GM12874 (cell line): ENCODE results near the gene TBC1D24.

Experiments used
- TF ChIP-seq, protein P1 (sequence below): IDR thresholded peaks from 2 replicates; pipeline ENCODE4 v1.5.1; 2011; ENCODE audit warnings: low read depth, mild to moderate bottlenecking, control low read depth, low read length, moderate library complexity; ENCODE audit not compliant: insufficient read depth

TBC1D24 gene

DNA sequence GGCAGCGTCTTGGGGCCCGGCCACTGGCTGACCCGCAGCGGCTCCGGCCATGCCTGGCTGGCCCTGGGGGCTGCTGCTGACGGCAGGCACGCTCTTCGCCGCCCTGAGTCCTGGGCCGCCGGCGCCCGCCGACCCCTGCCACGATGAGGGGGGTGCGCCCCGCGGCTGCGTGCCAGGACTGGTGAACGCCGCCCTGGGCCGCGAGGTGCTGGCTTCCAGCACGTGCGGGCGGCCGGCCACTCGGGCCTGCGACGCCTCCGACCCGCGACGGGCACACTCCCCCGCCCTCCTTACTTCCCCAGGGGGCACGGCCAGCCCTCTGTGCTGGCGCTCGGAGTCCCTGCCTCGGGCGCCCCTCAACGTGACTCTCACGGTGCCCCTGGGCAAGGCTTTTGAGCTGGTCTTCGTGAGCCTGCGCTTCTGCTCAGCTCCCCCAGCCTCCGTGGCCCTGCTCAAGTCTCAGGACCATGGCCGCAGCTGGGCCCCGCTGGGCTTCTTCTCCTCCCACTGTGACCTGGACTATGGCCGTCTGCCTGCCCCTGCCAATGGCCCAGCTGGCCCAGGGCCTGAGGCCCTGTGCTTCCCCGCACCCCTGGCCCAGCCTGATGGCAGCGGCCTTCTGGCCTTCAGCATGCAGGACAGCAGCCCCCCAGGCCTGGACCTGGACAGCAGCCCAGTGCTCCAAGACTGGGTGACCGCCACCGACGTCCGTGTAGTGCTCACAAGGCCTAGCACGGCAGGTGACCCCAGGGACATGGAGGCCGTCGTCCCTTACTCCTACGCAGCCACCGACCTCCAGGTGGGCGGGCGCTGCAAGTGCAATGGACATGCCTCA, 3.1 kb upstream of the TBC1D24 start:
- TF ChIP-seq, protein P1, sequence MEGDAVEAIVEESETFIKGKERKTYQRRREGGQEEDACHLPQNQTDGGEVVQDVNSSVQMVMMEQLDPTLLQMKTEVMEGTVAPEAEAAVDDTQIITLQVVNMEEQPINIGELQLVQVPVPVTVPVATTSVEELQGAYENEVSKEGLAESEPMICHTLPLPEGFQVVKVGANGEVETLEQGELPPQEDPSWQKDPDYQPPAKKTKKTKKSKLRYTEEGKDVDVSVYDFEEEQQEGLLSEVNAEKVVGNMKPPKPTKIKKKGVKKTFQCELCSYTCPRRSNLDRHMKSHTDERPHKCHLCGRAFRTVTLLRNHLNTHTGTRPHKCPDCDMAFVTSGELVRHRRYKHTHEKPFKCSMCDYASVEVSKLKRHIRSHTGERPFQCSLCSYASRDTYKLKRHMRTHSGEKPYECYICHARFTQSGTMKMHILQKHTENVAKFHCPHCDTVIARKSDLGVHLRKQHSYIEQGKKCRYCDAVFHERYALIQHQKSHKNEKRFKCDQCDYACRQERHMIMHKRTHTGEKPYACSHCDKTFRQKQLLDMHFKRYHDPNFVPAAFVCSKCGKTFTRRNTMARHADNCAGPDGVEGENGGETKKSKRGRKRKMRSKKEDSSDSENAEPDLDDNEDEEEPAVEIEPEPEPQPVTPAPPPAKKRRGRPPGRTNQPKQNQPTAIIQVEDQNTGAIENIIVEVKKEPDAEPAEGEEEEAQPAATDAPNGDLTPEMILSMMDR = no peak

DNA sequence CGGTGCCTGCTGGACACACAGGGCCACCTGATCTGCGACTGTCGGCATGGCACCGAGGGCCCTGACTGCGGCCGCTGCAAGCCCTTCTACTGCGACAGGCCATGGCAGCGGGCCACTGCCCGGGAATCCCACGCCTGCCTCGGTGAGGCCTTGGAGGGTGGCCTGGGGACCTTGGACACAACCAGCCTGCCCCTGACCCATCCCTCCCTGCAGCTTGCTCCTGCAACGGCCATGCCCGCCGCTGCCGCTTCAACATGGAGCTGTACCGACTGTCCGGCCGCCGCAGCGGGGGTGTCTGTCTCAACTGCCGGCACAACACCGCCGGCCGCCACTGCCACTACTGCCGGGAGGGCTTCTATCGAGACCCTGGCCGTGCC, 2.5 kb upstream of the TBC1D24 start:
- TF ChIP-seq, protein P1 = no peak

DNA sequence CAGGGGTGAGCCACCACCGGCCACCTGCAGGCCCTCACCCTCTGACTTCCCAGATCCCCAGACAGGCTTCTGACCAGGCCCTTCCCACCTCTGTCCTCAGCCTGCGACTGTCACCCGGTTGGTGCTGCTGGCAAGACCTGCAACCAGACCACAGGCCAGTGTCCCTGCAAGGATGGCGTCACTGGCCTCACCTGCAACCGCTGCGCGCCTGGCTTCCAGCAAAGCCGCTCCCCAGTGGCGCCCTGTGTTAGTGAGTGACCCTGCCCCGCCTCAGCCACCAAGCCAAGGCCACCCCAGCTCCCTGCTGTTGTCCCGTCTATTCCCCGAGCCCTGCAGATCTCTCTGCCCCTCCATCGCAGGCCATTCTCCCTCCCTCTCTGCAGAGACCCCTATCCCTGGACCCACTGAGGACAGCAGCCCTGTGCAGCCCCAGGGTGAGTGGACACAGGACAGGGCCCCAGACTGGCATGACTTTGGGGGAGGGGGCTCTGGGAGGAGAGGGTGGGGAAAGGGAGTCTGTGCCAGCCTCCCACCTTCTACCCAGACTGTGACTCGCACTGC, 2.0 kb upstream of the TBC1D24 start:
- TF ChIP-seq, protein P1 = no peak

DNA sequence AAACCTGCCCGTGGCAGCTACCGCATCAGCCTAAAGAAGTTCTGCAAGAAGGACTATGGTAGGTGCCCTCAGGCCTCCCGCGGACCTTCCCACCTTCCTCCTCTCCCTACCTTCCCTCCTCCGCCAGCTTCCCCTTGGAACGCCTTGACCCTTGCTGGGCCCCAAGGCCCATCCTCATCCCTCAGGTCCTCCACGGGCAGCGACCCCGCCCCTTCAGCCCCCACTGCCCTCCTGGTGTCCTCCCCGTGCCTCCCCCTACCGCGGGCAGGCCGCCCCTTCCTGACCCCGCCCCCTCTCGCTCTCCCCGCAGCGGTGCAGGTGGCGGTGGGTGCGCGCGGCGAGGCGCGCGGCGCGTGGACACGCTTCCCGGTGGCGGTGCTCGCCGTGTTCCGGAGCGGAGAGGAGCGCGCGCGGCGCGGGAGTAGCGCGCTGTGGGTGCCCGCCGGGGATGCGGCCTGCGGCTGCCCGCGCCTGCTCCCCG, 1.4 kb upstream of the TBC1D24 start:
- TF ChIP-seq, protein P1 = no peak

DNA sequence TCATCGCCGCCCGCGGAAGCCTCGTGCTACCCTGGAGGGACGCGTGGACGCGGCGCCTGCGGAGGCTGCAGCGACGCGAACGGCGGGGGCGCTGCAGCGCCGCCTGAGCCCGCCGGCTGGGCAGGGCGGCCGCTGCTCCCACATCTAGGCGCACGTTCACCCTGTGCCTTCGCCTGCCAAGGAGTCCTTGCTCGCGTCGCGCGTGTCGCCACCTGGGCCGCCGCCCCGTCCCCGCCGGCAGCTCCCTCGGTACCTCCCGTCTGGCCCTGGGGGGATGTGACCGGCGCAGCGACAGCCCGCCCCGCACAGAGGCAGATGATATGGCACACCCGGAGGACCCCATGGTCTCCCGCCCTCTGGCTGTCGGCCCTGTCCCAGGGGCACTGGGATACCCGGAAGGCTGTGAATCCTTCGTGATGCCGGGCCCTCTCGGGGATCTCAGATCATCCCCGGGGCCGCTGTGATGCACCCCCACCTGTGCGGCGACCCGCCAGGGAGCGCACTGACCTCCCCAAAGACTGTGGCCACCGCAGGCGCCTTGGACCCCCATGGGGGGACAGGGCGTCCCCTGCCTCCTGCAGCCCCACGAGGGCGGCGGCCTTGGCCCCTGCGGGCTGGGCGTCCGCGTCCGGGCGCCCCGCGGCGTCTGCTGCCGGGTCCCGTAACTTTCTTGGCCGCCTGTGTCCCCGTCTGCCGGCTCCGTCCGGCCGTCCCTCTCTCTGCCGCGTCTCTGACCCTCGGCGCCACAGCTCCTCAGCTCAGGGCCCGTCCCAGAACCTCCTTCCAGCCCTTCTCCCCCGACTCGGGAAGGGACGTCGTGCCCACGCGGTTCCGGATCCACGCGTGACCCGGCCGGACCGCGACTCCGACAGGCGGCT, 689 bp upstream of the TBC1D24 start:
- TF ChIP-seq, protein P1 = peak; percentile 68

DNA sequence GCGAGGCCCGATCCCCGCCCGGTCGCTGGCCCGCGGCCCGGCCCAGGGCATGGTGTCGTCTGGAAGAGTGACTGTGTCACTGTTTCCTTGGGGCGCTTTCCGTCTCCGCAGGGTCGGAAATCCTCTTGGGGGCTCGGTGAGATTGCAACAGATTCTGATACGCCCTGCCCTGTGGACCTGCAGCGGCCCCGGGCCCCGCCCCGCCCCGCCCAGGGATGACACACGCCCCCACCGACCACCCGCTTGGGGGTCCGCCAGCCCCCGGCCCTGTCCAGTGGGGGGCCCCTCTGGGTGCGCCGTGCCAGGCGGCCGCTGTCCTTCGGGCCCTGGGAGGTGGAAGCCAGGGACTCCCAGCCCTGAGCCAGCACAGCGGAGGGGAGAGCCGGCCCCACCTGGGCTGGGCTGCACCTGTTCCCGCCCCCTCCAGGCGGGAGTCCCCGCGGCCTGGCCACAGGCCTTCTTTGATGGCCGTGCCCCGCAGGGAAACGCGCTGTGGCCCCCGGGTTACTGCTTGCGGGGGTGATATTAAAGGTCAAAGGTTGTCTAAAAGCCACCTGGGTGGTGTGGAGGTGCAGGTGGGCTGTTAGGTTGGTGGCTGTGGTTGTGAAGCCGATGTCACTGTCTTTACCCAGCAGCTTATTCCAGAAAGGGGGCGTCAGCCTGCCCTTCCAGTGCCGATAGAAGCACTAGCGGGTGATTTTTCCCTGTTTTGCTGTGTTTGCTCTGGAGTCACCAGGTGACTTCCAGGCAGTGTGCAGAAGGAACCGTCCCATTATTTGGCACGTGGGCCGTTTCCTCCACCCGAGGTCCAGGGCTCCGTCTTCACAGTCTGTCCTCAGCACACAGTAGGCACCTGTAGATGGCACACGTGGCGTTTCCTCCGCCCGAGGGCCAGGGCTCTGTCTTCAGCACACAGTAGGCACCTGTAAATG, 752 bp downstream of the TBC1D24 start:
- TF ChIP-seq, protein P1 = no peak
